OCI-LY7 (cell line): ENCODE data around the gene KIAA1217.

ENCODE experiments used
- CTCF ChIP-seq: fragments of 200-600 bp; sonication (generic); conservative IDR thresholded peaks from 2 replicates; pipeline ENCODE4 v1.5.1; 2014; ENCODE audit warnings: mild to moderate bottlenecking, antibody characterized with exemption, low read length, moderate library complexity, mixed read lengths
- EZH2phosphoT487 ChIP-seq: fragments of 200-600 bp; sonication (generic); IDR thresholded peaks from 2 replicates; pipeline ENCODE4 v1.6.1; 2018; ENCODE audit warnings: low read depth, borderline replicate concordance, mild to moderate bottlenecking, mixed run types, antibody characterized with exemption, low read length, moderate library complexity, mixed read lengths

- TF ChIP-seq CTCF (no peak), EZH2phosphoT487 (no peak)
Measured at GRCh38 chr10:24241536-24242040, 32.6 kb downstream of the KIAA1217 start.
